Stimulated activated CD4-positive, alpha-beta T cell treated with anti-CD3 and anti-CD28 coated beads, Interleukin-15, amount 100 ng/mL, for 24 hours (primary cell): ENCODE data around the gene FAH.
"Not testable (repeated sequence)": the region's sequence is repeated elsewhere in the genome, so short reads cannot be mapped to it uniquely, and the experiment has no call there.

ENCODE experiments used
- DNase-seq: peaks from one replicate; pipeline ENCODE4 v3.0.0-alpha.2; 2020

Gene FAH

GRCh38 chr15:80152180-80152895 is 461 bp upstream of the FAH start:
- DNase-seq: peak; percentile 95

GRCh38 chr15:80153900-80154299 is 1.1 kb downstream of the FAH start:
- no peak for DNase-seq

GRCh38 chr15:80154336-80154735 is 1.5 kb downstream of the FAH start:
- DNase-seq: no peak

GRCh38 chr15:80155001-80155377 is 2.2 kb downstream of the FAH start:
- no peak for DNase-seq

- DNase-seq: not testable (repeated sequence)
Measured at GRCh38 chr15:80155378-80156175, 2.8 kb downstream of the FAH start.

GRCh38 chr15:80156176-80156720 is 3.4 kb downstream of the FAH start:
- DNase-seq: no peak

- DNase-seq: no peak
Measured at GRCh38 chr15:80157215-80157614, 4.4 kb downstream of the FAH start.

- no peak for DNase-seq
Measured at GRCh38 chr15:80159301-80159700, 6.5 kb downstream of the FAH start.

- no peak for DNase-seq
Measured at GRCh38 chr15:80159811-80160569, 7.2 kb downstream of the FAH start.

- DNase-seq: peak; percentile 60
Measured at GRCh38 chr15:80160570-80161156, 7.9 kb downstream of the FAH start.

GRCh38 chr15:80161468-80162016 is 8.7 kb downstream of the FAH start:
- DNase-seq: no peak

GRCh38 chr15:80162059-80162554 is 9.3 kb downstream of the FAH start:
- DNase-seq: no peak

GRCh38 chr15:80163217-80163616 is 10.4 kb downstream of the FAH start:
- no peak for DNase-seq

GRCh38 chr15:80163897-80164296 is 11.1 kb downstream of the FAH start:
- no peak for DNase-seq

GRCh38 chr15:80167936-80168335 is 15.1 kb downstream of the FAH start:
- DNase-seq: no peak

- no peak for DNase-seq
Measured at GRCh38 chr15:80168421-80168820, 15.6 kb downstream of the FAH start.

- DNase-seq: no peak
Measured at GRCh38 chr15:80169768-80170357, 17.1 kb downstream of the FAH start.

- no peak for DNase-seq
Measured at GRCh38 chr15:80170596-80170995, 17.8 kb downstream of the FAH start.

GRCh38 chr15:80171787-80172186 is 19.0 kb downstream of the FAH start:
- no peak for DNase-seq

GRCh38 chr15:80172401-80172800 is 19.6 kb downstream of the FAH start:
- DNase-seq: no peak

GRCh38 chr15:80173022-80173759 is 20.4 kb downstream of the FAH start:
- peak; percentile 78 for DNase-seq
